ENCODE results near the gene FUT7. TPM values are rescaled to one million over a fixed set of nuclear protein-coding genes. Genes with fewer than 3 reads are reported as not detected.

Gene FUT7
- total and polyA plus RNA-seq, 9 of the 15 experiments (the other 6 are each of a cell fraction or from before 2014, with no cell fraction given), result not detected

DNA sequence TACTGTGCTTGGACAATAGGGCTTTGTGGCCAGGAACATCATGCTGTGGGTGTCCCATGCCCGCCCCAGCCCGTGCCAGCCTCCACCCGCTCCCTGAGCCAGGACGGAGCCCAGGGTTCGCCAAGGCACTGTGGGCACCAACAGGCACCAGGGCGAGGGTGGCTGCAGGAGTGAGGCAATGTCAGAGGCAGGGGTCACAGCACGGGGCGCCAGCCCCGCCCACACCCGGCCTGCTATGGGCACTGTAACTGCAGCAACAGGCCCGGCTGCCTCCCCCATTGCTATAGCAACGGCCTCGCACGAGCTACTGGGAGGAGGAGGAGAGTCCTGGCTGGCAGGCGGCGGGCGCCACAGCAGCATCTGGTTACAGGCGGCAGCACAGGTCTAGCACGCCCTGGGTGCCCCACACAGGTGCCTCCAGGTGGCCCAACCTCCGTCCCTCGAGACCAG, 6.3 kb downstream of the FUT7 start:
- FAIRE-seq, result no peak

GRCh38 chr9:137023583-137023991, 8.3 kb downstream of the FUT7 start:
- no peak for FAIRE-seq
- BruUV-seq (replicated peaks), result no TSS peak
- Histone ChIP-seq H3K4me2 (ENCODE audit: insufficient read depth, low read length) (no peak overlapping the region), H3K79me2 (ENCODE audit: control insufficient read depth, insufficient read depth, low read length) (peaks cover 3% of the 10 kb centered on the region; the same call in 1 of the 3 replicates), H3K9me1 (ENCODE audit: control insufficient read depth, insufficient read depth, low read length) (no peaks in the 10 kb centered on the region), H3K4me1 (replicated peaks in 1 of 2; ENCODE audit: control insufficient read depth in 2 of 2, insufficient read depth in 2 of 2, low read length in 2 of 2) (peaks cover 8 to 93% of the 10 kb centered on the region in 2 experiments), H3K4me3 (no peak overlapping the region), H3K27ac (ENCODE audit: extremely low read depth, low read depth, low read length) (no peak overlapping the region), H3K36me3 (ENCODE audit: control insufficient read depth, insufficient read depth, low read length) (no peaks in the 10 kb centered on the region), H3K9ac (ENCODE audit: insufficient read depth in 1 of 2, low read depth in 2 of 2, low read length in 2 of 2) (peak overlapping the region in 1 of 2 experiments; percentile 58; a peak in 1 of 4 replicates), H4K20me1 (replicated peaks; ENCODE audit: control insufficient read depth, insufficient read depth, low read length) (0 out of 2 replicates have a peak, but pooled peaks cover 5% of the 10 kb centered on the region), H3K9me3 (replicated peaks; ENCODE audit: control insufficient read depth, insufficient read depth, low read depth, low read length) (no peaks in the 10 kb centered on the region), H2AFZ (ENCODE audit: low read depth, low read length) (no peak overlapping the region), H3K27me3 (ENCODE audit: control insufficient read depth in 2 of 2, insufficient read depth in 2 of 2, low read length in 2 of 2) (no peaks in the 10 kb centered on the region)
- CTCF ChIA-PET (ENCODE audit: low intra/inter-chr PET ratio), result no interaction called here
- POLR2A ChIA-PET, result no interaction called here
- 88% methylated on average over 10 of the region's 15 CpGs for WGBS (ENCODE audit: insufficient coverage, low coverage, missing lambda C conversion rate)
- in situ Hi-C loops (cut with MboI), result no loop called here
- ATAC-seq, result no peak
- DNase-seq (ENCODE audit: extremely low read depth in 1 of 4, low spot score in 3 of 4), result no peak
- intact Hi-C loops (cut with micrococcal nuclease), result no loop called here
- TF ChIP-seq CBX3 (IDR thresholded peaks at IDR 0.05; ENCODE audit: borderline replicate concordance in 1 of 2, low read length in 2 of 2), result no peak
- no peak for TF ChIP-seq XRCC5 (IDR thresholded peaks at IDR 0.05; ENCODE audit: low read depth, low read length)
- TF ChIP-seq PTRF (tag; IDR thresholded peaks at IDR 0.05), result no peak
- no peak for TF ChIP-seq POLR3A (IDR thresholded peaks at IDR 0.05; ENCODE audit: borderline replicate concordance, extremely low read depth, insufficient read depth, insufficient read length)
- TF ChIP-seq ZNF23 (CRISPR knock-in tag; IDR thresholded peaks at IDR 0.05), result no peak
- TF ChIP-seq ARID4B (CRISPR knock-in tag; IDR thresholded peaks at IDR 0.05), result no peak
- no peak for TF ChIP-seq NCOA6 (IDR thresholded peaks at IDR 0.05)

More for the DNA sequence above, 6.3 kb downstream of the FUT7 start:
- DNase-seq (ENCODE audit: extremely low read depth in 1 of 4, low spot score in 3 of 4) (no peak), ATAC-seq (no peak)
- H3K27me3 ChIP-seq (ENCODE audit: control insufficient read depth in 2 of 2, insufficient read depth in 2 of 2, low read length in 2 of 2), result no peaks in the 10 kb centered on the region
- in situ Hi-C loops (cut with MboI), result no loop called here
- ChIA-PET POLR2A (interaction anchor here (0.6 to 1.6 kb wide), 4 partner anchors 9 to 215 kb away, joined by 3 to 4 read pairs (median 4); partner anchors contain the start of genes AJM1 and TUBB4B), CTCF (ENCODE audit: low intra/inter-chr PET ratio) (no interaction called here)
- H3K36me3 ChIP-seq (ENCODE audit: control insufficient read depth, insufficient read depth, low read length), result no peaks in the 10 kb centered on the region
- no peak overlapping the region for H3K27ac ChIP-seq (ENCODE audit: extremely low read depth, low read depth, low read length)
- TF ChIP-seq HNRNPL (IDR thresholded peaks at IDR 0.05; ENCODE audit: low read depth, low read length) (peak; percentile 68), RBFOX2 (IDR thresholded peaks at IDR 0.05; ENCODE audit: low read depth, low read length) (0 out of 2 replicates have a peak, but pooled peaks have one; percentile 15), E2F6 (IDR thresholded peaks at IDR 0.05; ENCODE audit: borderline replicate concordance in 1 of 2, extremely low read depth in 1 of 2, insufficient read depth in 1 of 2, insufficient read length in 1 of 2, low read depth in 1 of 2, low read length in 1 of 2, poor library complexity in 1 of 2, severe bottlenecking in 1 of 2) (no peak), NR2F6 (CRISPR knock-in tag; IDR thresholded peaks at IDR 0.05) (no peak), NEUROD1 (IDR thresholded peaks at IDR 0.05; ENCODE audit: borderline replicate concordance, low read depth, low read length, partially characterized antibody) (no peak)
- H4K20me1 ChIP-seq (replicated peaks; ENCODE audit: control insufficient read depth, insufficient read depth, low read length), result 0 out of 2 replicates have a peak, but pooled peaks cover 5% of the 10 kb centered on the region
- no peak overlapping the region for H3K4me2 ChIP-seq (ENCODE audit: insufficient read depth, low read length)
- no peaks in the 10 kb centered on the region for H3K9me3 ChIP-seq (replicated peaks; ENCODE audit: control insufficient read depth, insufficient read depth, low read depth, low read length)
- H2AFZ ChIP-seq (ENCODE audit: low read depth, low read length), result no peak overlapping the region
- intact Hi-C loops (cut with micrococcal nuclease), result no loop called here
- no peak overlapping the region; a peak in 1 of 4 replicates for H3K9ac ChIP-seq (ENCODE audit: insufficient read depth in 1 of 2, low read depth in 2 of 2, low read length in 2 of 2)
- peaks cover 3% of the 10 kb centered on the region; the same call in 1 of the 3 replicates for H3K79me2 ChIP-seq (ENCODE audit: control insufficient read depth, insufficient read depth, low read length)
- H3K4me1 ChIP-seq (replicated peaks in 1 of 2; ENCODE audit: control insufficient read depth in 2 of 2, insufficient read depth in 2 of 2, low read length in 2 of 2), result peaks cover 13 to 94% of the 10 kb centered on the region in 2 experiments
- 79% methylated on average over 21 of the region's 21 CpGs for WGBS (ENCODE audit: insufficient coverage, low coverage, missing lambda C conversion rate)
- H3K9me1 ChIP-seq (ENCODE audit: control insufficient read depth, insufficient read depth, low read length), result no peaks in the 10 kb centered on the region
- BruUV-seq (replicated peaks), result no TSS peak
- no peak overlapping the region for H3K4me3 ChIP-seq
